HG03097 (cell line): ENCODE results near the gene NPLOC4.

Experiments used
- ATAC-seq: cut with Tn5 transposase; IDR thresholded peaks from one replicate; pipeline ENCODE4 v1.9.1; 2021; ENCODE audit not compliant: unreplicated experiment, low FRiP score

The NPLOC4 gene

GRCh38 chr17:81523402-81524038, 113.4 kb downstream of the NPLOC4 start:
- no peak for ATAC-seq

GRCh38 chr17:81522491-81523401, 114.2 kb downstream of the NPLOC4 start:
- ATAC-seq = no peak

- no peak for ATAC-seq
These were observed 116.7 kb downstream of the NPLOC4 start for GRCh38 chr17:81520021-81520901.

GRCh38 chr17:81519284-81520020, 117.5 kb downstream of the NPLOC4 start:
- ATAC-seq = no peak

GRCh38 chr17:81518785-81519283, 118.1 kb downstream of the NPLOC4 start:
- ATAC-seq = no peak

- no peak for ATAC-seq
These were observed 118.7 kb downstream of the NPLOC4 start for GRCh38 chr17:81518113-81518784.

- ATAC-seq = peak; percentile 31
These were observed 119.4 kb downstream of the NPLOC4 start for GRCh38 chr17:81517339-81518112.

GRCh38 chr17:81517009-81517338, 119.9 kb downstream of the NPLOC4 start:
- ATAC-seq = no peak

- no peak for ATAC-seq
These were observed 120.5 kb downstream of the NPLOC4 start for GRCh38 chr17:81516439-81516838.

GRCh38 chr17:81515530-81516041, 121.3 kb downstream of the NPLOC4 start:
- ATAC-seq = no peak

GRCh38 chr17:81514739-81515529, 122.0 kb downstream of the NPLOC4 start:
- no peak for ATAC-seq

GRCh38 chr17:81514489-81514738, 122.5 kb downstream of the NPLOC4 start:
- ATAC-seq = no peak

GRCh38 chr17:81513753-81514488, 123.0 kb downstream of the NPLOC4 start:
- ATAC-seq = no peak

- no peak for ATAC-seq
These were observed 123.5 kb downstream of the NPLOC4 start for GRCh38 chr17:81513372-81513752.

- ATAC-seq = peak; percentile 45
These were observed 124.1 kb downstream of the NPLOC4 start, which contains the start of gene ACTG1 for GRCh38 chr17:81512562-81513371. Gene ACTG1 (minus strand): TSS chr17:81512799. CDS start chr17:81512354, 445 bp downstream.

GRCh38 chr17:81511804-81512561, 124.9 kb downstream of the NPLOC4 start:
- ATAC-seq = peak; percentile 8
